ENCODE data around the gene ZNF722.
"Not testable (repeated sequence)": the region's sequence is repeated elsewhere in the genome, so short reads cannot be mapped to it uniquely, and the experiment has no call there.

Gene ZNF722

DNA sequence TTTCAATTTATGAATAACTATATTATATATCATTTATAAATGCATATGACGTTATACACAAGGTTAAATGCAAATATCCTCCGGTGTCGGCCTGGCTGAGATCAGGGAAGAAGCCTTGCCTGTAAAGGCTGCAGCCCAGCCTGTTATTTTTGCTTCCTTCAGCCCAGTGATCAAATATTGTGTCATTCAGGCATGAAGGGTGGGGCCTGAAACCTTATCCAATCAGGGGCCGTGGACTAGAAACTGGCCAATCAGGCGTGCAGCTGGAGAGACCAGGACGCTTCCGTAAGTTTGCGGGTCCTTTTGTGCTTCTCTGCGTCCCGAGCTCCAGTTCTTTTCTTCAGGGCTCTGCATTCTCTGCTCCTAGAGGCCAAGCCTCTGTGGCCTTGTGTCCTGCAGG lies at the start of gene ZNF722:
Gene ZNF722, plus strand, starts transcription at position 301 of the 400 bp plus-strand sequence. CDS start 113 bp downstream, outside the sequence.
- DNase-seq: no peak

DNA sequence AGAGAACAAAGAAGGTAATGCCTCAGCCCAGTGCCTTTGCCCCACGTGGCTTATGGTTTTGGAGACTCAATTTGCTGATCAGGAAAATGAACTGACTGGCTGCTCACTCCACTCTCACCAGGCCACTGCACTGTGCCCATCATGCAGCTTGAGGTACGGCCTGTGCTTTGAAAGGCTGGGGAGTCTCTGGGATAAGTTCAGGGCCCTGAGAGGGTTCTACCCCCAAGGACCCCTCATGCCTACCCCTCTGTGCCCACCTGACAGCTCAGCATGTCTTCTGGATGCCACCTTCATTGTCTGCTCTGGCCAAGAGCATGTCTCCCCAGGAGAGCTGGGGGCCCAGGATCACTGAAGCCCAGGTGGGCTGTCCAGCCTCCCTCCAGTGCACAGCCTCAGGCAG lies 45.5 kb upstream of the ZNF722 start:
- DNase-seq: no peak

DNA sequence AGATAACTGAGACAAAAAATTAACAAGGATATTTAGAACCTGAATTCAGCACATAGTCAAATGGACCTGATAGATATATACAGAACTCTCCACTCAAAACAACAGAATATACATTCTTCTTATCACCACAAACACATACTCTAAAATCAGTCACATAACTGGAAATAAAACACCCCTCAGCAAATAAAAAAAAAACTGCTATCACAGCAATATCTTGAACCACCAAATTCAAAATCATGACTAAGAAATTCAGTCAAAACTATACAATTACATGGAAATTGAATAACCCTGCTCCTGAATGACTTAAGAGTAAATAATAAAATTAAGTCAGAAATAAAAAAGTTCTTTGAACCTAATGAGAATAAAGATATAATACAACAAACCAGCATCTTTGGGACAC lies 30.0 kb upstream of the ZNF722 start:
- DNase-seq: no peak

DNA sequence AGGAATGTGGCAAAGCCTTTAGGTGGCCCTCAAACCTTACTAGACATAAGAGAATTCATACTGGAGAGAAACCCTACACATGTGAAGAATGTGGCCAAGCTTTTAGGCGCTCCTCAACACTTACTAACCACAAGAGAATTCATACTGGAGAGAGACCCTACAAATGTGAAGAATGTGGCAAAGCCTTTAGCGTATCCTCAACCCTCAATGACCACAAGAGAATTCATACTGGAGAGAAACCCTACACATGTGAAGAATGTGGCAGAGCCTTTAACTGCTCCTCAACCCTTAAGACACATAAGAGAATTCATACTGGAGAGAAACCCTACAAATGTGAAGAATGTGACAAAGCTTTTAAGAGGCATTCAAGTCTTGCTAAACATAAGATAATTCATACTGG lies 16.8 kb downstream of the ZNF722 start:
- not testable (repeated sequence) for DNase-seq

DNA sequence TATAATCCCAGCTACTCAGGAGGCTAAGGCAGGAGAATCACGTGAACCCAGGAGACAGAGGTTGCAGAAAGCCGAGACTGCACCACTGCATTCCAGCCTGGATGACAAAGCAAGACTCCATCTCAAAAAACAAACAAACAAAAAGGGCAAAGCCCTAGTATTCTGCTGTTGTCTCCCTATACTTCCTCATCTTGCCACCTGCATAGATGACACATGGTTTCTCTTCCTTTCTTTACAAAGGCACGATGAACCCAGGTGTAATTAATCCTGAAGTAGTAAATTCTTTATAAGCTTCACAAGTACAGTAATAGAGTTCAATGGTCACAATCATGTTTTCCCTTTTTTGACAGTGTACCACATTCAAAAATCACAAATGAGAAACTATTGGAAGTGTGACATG lies 36.7 kb downstream of the ZNF722 start:
- DNase-seq: no peak

DNA sequence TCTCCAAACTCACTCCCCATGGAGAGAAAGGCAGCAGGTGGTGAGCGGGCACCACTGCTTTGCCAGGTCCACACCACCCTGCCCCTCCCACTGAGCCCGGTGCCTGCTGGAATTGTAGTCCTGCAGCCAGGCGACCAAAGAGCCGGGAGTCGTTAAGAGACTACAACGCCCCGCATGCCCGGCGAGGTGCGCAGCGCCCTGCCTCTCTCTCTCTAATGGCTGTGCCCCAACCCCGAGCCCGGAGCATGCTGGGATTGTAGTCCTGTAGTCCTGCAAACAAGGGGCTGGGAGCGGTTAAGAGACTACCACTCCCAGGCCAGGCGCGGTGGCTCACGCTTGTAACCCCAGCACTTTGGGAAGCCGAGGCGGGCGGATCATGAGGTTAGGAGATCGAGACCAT lies 38.4 kb downstream of the ZNF722 start:
- DNase-seq: no peak

DNA sequence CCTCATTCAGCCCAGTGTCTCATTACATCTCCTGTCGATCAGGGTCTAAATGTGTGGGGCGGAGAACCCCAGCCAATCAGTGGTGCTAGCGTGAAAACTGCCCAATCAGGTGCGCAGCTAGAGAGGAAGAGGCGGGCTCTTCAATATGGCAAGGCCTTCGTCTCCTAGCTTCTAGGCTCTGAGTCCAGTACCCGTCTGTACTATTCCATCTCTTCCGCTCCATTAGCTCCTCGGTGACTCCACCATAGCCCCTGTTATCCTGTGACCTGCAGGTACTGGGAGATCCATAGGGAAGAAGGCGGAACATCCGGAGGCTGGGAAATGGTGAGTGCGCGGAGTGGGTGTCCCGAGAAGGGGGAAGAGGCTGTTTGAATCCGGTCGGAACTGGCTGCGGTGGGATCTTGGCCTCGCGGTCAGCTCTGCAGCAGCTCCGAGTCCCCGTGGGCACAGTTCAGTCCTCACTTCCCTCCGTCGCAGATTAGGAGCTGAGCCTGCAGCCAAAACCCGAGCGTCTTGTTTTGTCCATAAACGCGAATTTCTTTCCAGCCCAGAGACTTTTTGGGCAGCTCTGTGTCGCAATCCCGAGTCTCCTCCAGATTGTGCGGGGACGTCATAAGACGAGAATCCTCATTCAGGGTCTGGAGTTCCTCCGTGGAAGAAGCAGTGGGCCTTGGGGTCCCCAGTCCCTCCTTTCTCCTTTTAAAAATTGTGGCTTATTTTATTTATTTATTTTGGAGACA lies 46.8 kb downstream of the ZNF722 start, which contains the start of gene ZNF727:
Gene ZNF727, plus strand, starts transcription at position 134 of the 740 bp plus-strand sequence. Its CDS starts 188 bp downstream, at position 322.
- no peak for DNase-seq

DNA sequence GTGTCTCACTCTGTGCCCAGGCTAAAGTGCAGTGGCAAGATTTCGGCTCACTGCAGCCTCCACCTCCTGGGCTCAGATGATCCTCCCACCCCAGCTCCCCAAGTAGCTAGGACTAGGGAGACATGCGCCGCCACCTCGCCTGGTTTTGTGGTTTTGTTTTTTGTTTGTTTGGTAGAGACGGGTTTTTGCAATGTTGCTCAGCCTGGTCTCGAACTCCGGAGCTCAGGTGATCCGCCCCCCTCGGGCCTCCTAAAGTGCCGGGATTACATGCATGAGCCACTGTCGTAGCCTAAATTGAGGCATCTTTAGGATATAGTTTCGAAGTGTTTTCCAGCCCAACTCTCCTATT lies 47.4 kb downstream of the ZNF722 start:
- DNase-seq: no peak
